ENCODE results near the gene CCL15. TPM values are rescaled to one million over a fixed set of nuclear protein-coding genes. Genes with fewer than 3 reads are reported as not detected.

CCL15 gene
- total RNA-seq, 2 donors from 2014 or later: not detected

- no peaks in the 10 kb centered on the region for H3K36me3 Mint-ChIP-seq (ENCODE audit: low read depth)
- no peak for DNase-seq
- no peaks in the 10 kb centered on the region for H3K4me1 ChIP-seq (ENCODE audit: control insufficient read depth, insufficient read depth, low read length)
- H3K27me3 ChIP-seq (ENCODE audit: control insufficient read depth, insufficient read depth, low read length, poor library complexity, severe bottlenecking): no peaks in the 10 kb centered on the region
- no peak overlapping the region for H3K9ac ChIP-seq (ENCODE audit: extremely low read depth, low read length, poor library complexity, severe bottlenecking)
- H3K4me3 Mint-ChIP-seq: no peak overlapping the region
- H3K36me3 ChIP-seq (ENCODE audit: control insufficient read depth, insufficient read depth, low read length): no peaks in the 10 kb centered on the region
- no peak overlapping the region for H3K4me3 ChIP-seq (ENCODE audit: low read length)
- peaks cover 2% of the 10 kb centered on the region for H3K27me3 Mint-ChIP-seq (ENCODE audit: insufficient read depth)
- TF ChIP-seq, protein P1, sequence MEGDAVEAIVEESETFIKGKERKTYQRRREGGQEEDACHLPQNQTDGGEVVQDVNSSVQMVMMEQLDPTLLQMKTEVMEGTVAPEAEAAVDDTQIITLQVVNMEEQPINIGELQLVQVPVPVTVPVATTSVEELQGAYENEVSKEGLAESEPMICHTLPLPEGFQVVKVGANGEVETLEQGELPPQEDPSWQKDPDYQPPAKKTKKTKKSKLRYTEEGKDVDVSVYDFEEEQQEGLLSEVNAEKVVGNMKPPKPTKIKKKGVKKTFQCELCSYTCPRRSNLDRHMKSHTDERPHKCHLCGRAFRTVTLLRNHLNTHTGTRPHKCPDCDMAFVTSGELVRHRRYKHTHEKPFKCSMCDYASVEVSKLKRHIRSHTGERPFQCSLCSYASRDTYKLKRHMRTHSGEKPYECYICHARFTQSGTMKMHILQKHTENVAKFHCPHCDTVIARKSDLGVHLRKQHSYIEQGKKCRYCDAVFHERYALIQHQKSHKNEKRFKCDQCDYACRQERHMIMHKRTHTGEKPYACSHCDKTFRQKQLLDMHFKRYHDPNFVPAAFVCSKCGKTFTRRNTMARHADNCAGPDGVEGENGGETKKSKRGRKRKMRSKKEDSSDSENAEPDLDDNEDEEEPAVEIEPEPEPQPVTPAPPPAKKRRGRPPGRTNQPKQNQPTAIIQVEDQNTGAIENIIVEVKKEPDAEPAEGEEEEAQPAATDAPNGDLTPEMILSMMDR (conservative IDR thresholded peaks at IDR 0.05): no peak
- no peak overlapping the region for H3K27ac Mint-ChIP-seq
- no peak overlapping the region for H3K27ac ChIP-seq (ENCODE audit: low read depth, low read length)
- no peaks in the 10 kb centered on the region for H3K9me3 Mint-ChIP-seq
- H3K4me1 Mint-ChIP-seq: no peaks in the 10 kb centered on the region
- no peaks in the 10 kb centered on the region for H3K9me3 ChIP-seq (ENCODE audit: control insufficient read depth, low read length)
These were observed 13.2 kb downstream of the CCL15 start for GRCh38 chr17:35988164-35988563.

DNA sequence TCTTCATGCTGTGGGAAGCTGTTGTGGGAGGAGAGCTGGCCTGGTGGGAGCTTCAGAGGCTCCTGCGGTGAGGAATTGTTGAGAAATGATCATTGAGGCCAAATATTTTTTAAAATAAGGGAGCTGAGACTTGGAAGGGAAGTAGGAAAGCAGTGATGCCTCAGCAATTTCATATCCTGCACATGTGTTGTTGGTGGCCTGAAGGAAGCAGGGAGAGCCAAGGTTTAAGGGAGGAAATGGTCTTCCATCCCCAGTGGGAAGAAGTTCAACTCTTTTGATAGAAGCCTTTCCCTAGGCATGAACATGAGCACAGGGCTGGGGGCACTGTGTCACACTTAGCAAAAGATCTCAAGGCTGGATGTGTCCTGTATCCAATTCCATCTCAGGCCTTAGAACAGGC lies 14.7 kb downstream of the CCL15 start, which contains the start of gene CCL14:
Gene CCL14, minus strand, starts transcription at position 87 of the 400 bp plus-strand sequence. Its CDS starts 80 bp downstream, at position 7.
- H3K9ac ChIP-seq (ENCODE audit: extremely low read depth, low read length, poor library complexity, severe bottlenecking): no peak within 1 kb of the TSS
- DNase-seq: no peak
- Mint-ChIP-seq H3K4me3 (no peak within 1 kb of the TSS), H3K9me3 (no peaks in the 10 kb centered on the region), H3K36me3 (ENCODE audit: low read depth) (no peaks in the 10 kb centered on the region), H3K27me3 (ENCODE audit: insufficient read depth) (peaks cover 2% of the 10 kb centered on the region), H3K4me1 (no peaks in the 10 kb centered on the region), H3K27ac (no peak within 1 kb of the TSS)
- H3K27me3 ChIP-seq (ENCODE audit: control insufficient read depth, insufficient read depth, low read length, poor library complexity, severe bottlenecking): no peaks in the 10 kb centered on the region
- H3K36me3 ChIP-seq (ENCODE audit: control insufficient read depth, insufficient read depth, low read length): no peaks in the 10 kb centered on the region
- H3K4me3 ChIP-seq (ENCODE audit: low read length): no peak within 1 kb of the TSS
- H3K27ac ChIP-seq (ENCODE audit: low read depth, low read length): no peak within 1 kb of the TSS
- TF ChIP-seq, protein P1 (conservative IDR thresholded peaks at IDR 0.05): no peak
- H3K4me1 ChIP-seq (ENCODE audit: control insufficient read depth, insufficient read depth, low read length): no peaks in the 10 kb centered on the region
- 93% methylated on average over 1 of the region's 1 CpG; no CpG with 5 or more reads in 1 of the 2 experiments for WGBS, 2 experiments (ENCODE audit: insufficient coverage in 1 of 2, insufficient read length in 1 of 2)
- H3K9me3 ChIP-seq (ENCODE audit: control insufficient read depth, low read length): no peaks in the 10 kb centered on the region

- H3K36me3 ChIP-seq (ENCODE audit: control insufficient read depth, insufficient read depth, low read length): no peaks in the 10 kb centered on the region
- no peak overlapping the region for H3K27ac Mint-ChIP-seq
- H3K27ac ChIP-seq (ENCODE audit: low read depth, low read length): no peak overlapping the region
- H3K9me3 Mint-ChIP-seq: no peaks in the 10 kb centered on the region
- no peak for DNase-seq
- no peak overlapping the region for H3K9ac ChIP-seq (ENCODE audit: extremely low read depth, low read length, poor library complexity, severe bottlenecking)
- H3K4me1 ChIP-seq (ENCODE audit: control insufficient read depth, insufficient read depth, low read length): no peaks in the 10 kb centered on the region
- peaks cover 2% of the 10 kb centered on the region for H3K27me3 Mint-ChIP-seq (ENCODE audit: insufficient read depth)
- H3K27me3 ChIP-seq (ENCODE audit: control insufficient read depth, insufficient read depth, low read length, poor library complexity, severe bottlenecking): no peaks in the 10 kb centered on the region
- H3K9me3 ChIP-seq (ENCODE audit: control insufficient read depth, low read length): no peaks in the 10 kb centered on the region
- no peak overlapping the region for H3K4me3 Mint-ChIP-seq
- H3K4me3 ChIP-seq (ENCODE audit: low read length): no peak overlapping the region
- 93 to 100% methylated on average over 1 to 6 of the region's 6 CpGs for WGBS, 2 experiments (ENCODE audit: insufficient coverage in 1 of 2, insufficient read length in 1 of 2)
- TF ChIP-seq, protein P1 (conservative IDR thresholded peaks at IDR 0.05): no peak
- H3K36me3 Mint-ChIP-seq (ENCODE audit: low read depth): no peaks in the 10 kb centered on the region
- H3K4me1 Mint-ChIP-seq: no peaks in the 10 kb centered on the region
These were observed 17.2 kb downstream of the CCL15 start for GRCh38 chr17:35984140-35984539.
